PFSK-1 (cell line): ENCODE data around the gene EXOSC7.

Experiments used
- FOXP2 ChIP-seq: optimal IDR thresholded peaks from 2 replicates; pipeline ENCODE3; 2011; ENCODE audit warnings: borderline replicate concordance, control low read depth, inconsistent platforms; ENCODE audit not compliant: insufficient read depth; ENCODE audit errors: extremely low read length, extremely low read depth
- POLR2AphosphoS5 ChIP-seq: IDR thresholded peaks from 2 replicates; pipeline ENCODE4 v1.6.1; 2012; ENCODE audit warnings: low read depth, mild to moderate bottlenecking, control low read depth, low read length, moderate library complexity
- REST ChIP-seq, 2 experiments: IDR thresholded peaks; 2 replicates each; pipeline versions ENCODE4 v1.6.1 to v1.8.0; 2011 to 2012; ENCODE audit warnings: low read depth in 2 of 2, low read length in 2 of 2, control low read depth in 1 of 2, inconsistent platforms in 1 of 2, mild to moderate bottlenecking in 1 of 2, moderate library complexity in 1 of 2; ENCODE audit not compliant: insufficient read depth in 1 of 2
- SIN3A ChIP-seq: IDR thresholded peaks from 2 replicates; pipeline ENCODE4 v1.6.1; 2012; ENCODE audit warnings: mild to moderate bottlenecking, low read length, moderate library complexity, borderline replicate concordance; ENCODE audit not compliant: insufficient read depth

- TF ChIP-seq REST (IDR thresholded peaks at IDR 0.05; ENCODE audit: insufficient read depth in 1 of 2, low read depth in 2 of 2, low read length in 2 of 2) = no peak
- TF ChIP-seq FOXP2 = no peak
- TF ChIP-seq POLR2AphosphoS5 = no peak
- no peak for TF ChIP-seq SIN3A
These were observed 42.8 kb upstream of the EXOSC7 start for GRCh38 chr3:44932986-44933944.
